Body of pancreas (tissue), 4 donors: ENCODE results near the gene XPO6.

Experiments used
- POLR2A ChIP-seq, 3 donors: fragments of 450-650 bp; IDR thresholded peaks; one replicate each; pipeline ENCODE4 v1.6.1; 2016; ENCODE audit warnings: antibody characterized with exemption in 3 of 3, mild to moderate bottlenecking in 2 of 3
- TF ChIP-seq, protein P1 (sequence below), 7 experiments: fragments of 450-650 bp in 4 of 7; fragments of 200-600 bp in 3 of 7; sonication (generic) in 3 of 7; IDR thresholded peaks; one replicate each; pipeline ENCODE4 v1.5.1; 2016 to 2019; ENCODE audit warnings: antibody characterized with exemption in 7 of 7

DNA sequence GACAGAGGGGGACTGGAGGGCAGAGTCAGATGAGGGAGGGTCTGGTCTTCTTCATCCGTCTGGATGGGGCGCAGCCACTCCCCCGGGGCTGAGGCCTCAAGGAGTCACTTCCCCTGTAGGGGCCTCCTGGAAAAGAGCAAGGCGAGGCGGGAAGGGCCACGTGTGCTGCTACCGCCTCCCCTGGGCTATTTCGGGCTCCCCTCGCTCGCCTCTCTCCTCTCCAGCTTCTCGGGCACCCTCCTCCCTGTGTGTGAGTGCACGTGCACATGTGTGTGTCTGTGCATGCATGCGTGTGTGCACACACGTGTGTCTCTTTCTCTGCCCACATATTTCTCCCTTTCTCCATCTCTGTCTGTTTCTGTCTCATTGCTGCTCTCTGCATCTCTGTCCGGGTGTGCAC is 158.3 kb downstream of the XPO6 start:
- TF ChIP-seq, protein P1, sequence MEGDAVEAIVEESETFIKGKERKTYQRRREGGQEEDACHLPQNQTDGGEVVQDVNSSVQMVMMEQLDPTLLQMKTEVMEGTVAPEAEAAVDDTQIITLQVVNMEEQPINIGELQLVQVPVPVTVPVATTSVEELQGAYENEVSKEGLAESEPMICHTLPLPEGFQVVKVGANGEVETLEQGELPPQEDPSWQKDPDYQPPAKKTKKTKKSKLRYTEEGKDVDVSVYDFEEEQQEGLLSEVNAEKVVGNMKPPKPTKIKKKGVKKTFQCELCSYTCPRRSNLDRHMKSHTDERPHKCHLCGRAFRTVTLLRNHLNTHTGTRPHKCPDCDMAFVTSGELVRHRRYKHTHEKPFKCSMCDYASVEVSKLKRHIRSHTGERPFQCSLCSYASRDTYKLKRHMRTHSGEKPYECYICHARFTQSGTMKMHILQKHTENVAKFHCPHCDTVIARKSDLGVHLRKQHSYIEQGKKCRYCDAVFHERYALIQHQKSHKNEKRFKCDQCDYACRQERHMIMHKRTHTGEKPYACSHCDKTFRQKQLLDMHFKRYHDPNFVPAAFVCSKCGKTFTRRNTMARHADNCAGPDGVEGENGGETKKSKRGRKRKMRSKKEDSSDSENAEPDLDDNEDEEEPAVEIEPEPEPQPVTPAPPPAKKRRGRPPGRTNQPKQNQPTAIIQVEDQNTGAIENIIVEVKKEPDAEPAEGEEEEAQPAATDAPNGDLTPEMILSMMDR (IDR thresholded peaks at IDR 0.05) = no peak
- TF ChIP-seq POLR2A (IDR thresholded peaks at IDR 0.05) = no peak
